Panc1 (cell line): ENCODE data around the gene POM121L2. TPM values are rescaled to one million over a fixed set of nuclear protein-coding genes. Genes with fewer than 3 reads are reported as not detected.
A peak's percentile ranks its signal among the peaks of the same experiment; 100 is the strongest.

Source experiments
- ATAC-seq: fragments of 200-7000 bp; cut with Tn5 transposase; 2 replicates; pipeline ENCODE4 v1.9.1; 2020; ENCODE audit warnings: mild to moderate bottlenecking, moderate library complexity
- BruUV-seq: library from RNA; stranded (reverse); fragments of 400-500 nt; replicated peaks from 2 replicates; lab custom pipeline; 2021; lab: Mats Ljungman, UMichigan
- CTCF ChIA-PET: fragments of 300-600 bp; sonication (Branson Sonifier 250); formaldehyde crosslinking; loops from one replicate; lab custom pipeline; 2022; ENCODE audit warnings: antibody characterized with exemption; lab: Charles Lee
- POLR2A ChIA-PET: fragments of 300-600 bp; sonication (Branson Sonifier 250); formaldehyde crosslinking; loops from one replicate; lab custom pipeline; 2022; ENCODE audit warnings: antibody characterized with exemption; lab: Charles Lee
- DNase-seq: peaks from one replicate; pipeline ENCODE4 v3.0.0-alpha.2; 2010; ENCODE audit warnings: low read depth, low spot score
- H3K27ac ChIP-seq: 2 replicates; pipeline ENCODE4 v1.5.1; 2011; ENCODE audit warnings: mild to moderate bottlenecking, low read length, inconsistent platforms
- H3K27me3 ChIP-seq: fragments of 200-500 bp; sonication (Bioruptor generic); 2 replicates; pipeline ENCODE4 v1.6.0; 2014; ENCODE audit warnings: low read length, inconsistent platforms; ENCODE audit not compliant: control insufficient read depth, insufficient read depth
- H3K36me3 ChIP-seq: fragments of 200-500 bp; sonication (Bioruptor generic); 2 replicates; pipeline ENCODE4 v1.5.1; 2014; ENCODE audit warnings: inconsistent platforms, mild to moderate bottlenecking, low read length, moderate library complexity; ENCODE audit not compliant: control insufficient read depth, insufficient read depth
- H3K4me1 ChIP-seq: 2 replicates; pipeline ENCODE4 v1.5.1; 2011; ENCODE audit warnings: inconsistent platforms, mild to moderate bottlenecking, low read length, moderate library complexity; ENCODE audit not compliant: control insufficient read depth, insufficient read depth
- H3K4me3 ChIP-seq, 2 experiments: 2 replicates each; pipeline ENCODE4 v1.5.1; 2011 to 2012; ENCODE audit warnings: low read depth in 2 of 2, low read length in 2 of 2, mild to moderate bottlenecking in 2 of 2, inconsistent platforms in 1 of 2, moderate library complexity in 1 of 2
- H3K9me3 ChIP-seq: fragments of 200-500 bp; sonication (Bioruptor generic); 2 replicates; pipeline ENCODE4 v1.5.1; 2014; ENCODE audit warnings: low read depth, mild to moderate bottlenecking, inconsistent platforms, low read length, moderate library complexity; ENCODE audit not compliant: control insufficient read depth, insufficient read depth
- CTCF ChIP-seq: fragments of 450-650 bp; IDR thresholded peaks from 2 replicates; pipeline ENCODE4 v1.5.1; 2017; ENCODE audit warnings: mild to moderate bottlenecking
- POLR2AphosphoS5 ChIP-seq: IDR thresholded peaks from 2 replicates; pipeline ENCODE4 v1.6.1; 2012; ENCODE audit warnings: mild to moderate bottlenecking, low read depth, low read length, moderate library complexity
- REST ChIP-seq, 2 experiments: IDR thresholded peaks; 2 replicates each; pipeline ENCODE4 v1.6.1; 2011 to 2012; ENCODE audit warnings: low read depth in 2 of 2, control low read depth in 1 of 2, low read length in 1 of 2, mild to moderate bottlenecking in 1 of 2, moderate library complexity in 1 of 2; ENCODE audit not compliant: insufficient read depth in 1 of 2
- SIN3A ChIP-seq: IDR thresholded peaks from 2 replicates; pipeline ENCODE4 v1.6.1; 2012; ENCODE audit warnings: low read depth, mild to moderate bottlenecking, low read length, moderate library complexity, borderline replicate concordance; ENCODE audit not compliant: insufficient read depth
- TCF7L2 ChIP-seq: IDR thresholded peaks from 2 replicates; pipeline ENCODE4 v1.6.1; 2011; ENCODE audit warnings: mild to moderate bottlenecking, low read depth, low read length, inconsistent platforms
- in situ Hi-C: cut with HindIII; loops from 2 replicates; pipeline ENCODE4 v1.10.0; 2016; ENCODE audit warnings: low sequenced_read_pairs, low pct_unique_long_range_greater_than_20kb
- intact Hi-C: fragments of 100-400 bp; cut with micrococcal nuclease; formaldehyde crosslinking; loops from one replicate; pipeline ENCODE4 v1.10.0; 2022; ENCODE audit not compliant: unreplicated experiment
- total RNA-seq: library from RNA; stranded (reverse); gene quantifications from one replicate; pipeline ENCODE4 v1.2.1, GENCODE V29; 2021; ENCODE audit not compliant: unreplicated experiment

The POM121L2 gene
- total RNA-seq, 1 experiment from 2014 or later = not detected

- Histone ChIP-seq H3K4me3 (peak overlapping the region; percentile 66 to 93), H3K36me3 (no peaks in the 10 kb centered on the region; the same call in 1 of the 2 replicates), H3K27ac (peak overlapping the region; percentile 30; the same call in 1 of the 2 replicates), H3K27me3 (no peaks in the 10 kb centered on the region), H3K4me1 (peaks cover 6% of the 10 kb centered on the region; the same call in 1 of the 2 replicates), H3K9me3 (no peaks in the 10 kb centered on the region)
- TF ChIP-seq TCF7L2 = no peak
- no peak for TF ChIP-seq SIN3A
- ATAC-seq = peak; percentile 85
- intact Hi-C loops (no loop called here), in situ Hi-C loops (no loop called here)
- POLR2A ChIA-PET = interaction anchor here (0.6 to 1.2 kb wide), 3 partner anchors 50 to 301 kb away, joined by 3 read pairs; no protein-coding TSS in a partner anchor
- no peak for DNase-seq
- BruUV-seq = no TSS peak
- CTCF ChIA-PET = no interaction called here
Measured at GRCh38 chr6:27279513-27280063, 32.5 kb downstream of the POM121L2 start.

- H3K36me3 ChIP-seq = no peaks in the 10 kb centered on the region; the same call in 1 of the 2 replicates
- peak overlapping the region; percentile 36 to 61 for H3K4me3 ChIP-seq
- H3K9me3 ChIP-seq = no peaks in the 10 kb centered on the region
- DNase-seq (no peak), ATAC-seq (peak; percentile 56)
- POLR2A ChIA-PET = no interaction called here
- CTCF ChIA-PET = interaction anchor here (0.8 kb wide), 1 partner anchor 24 kb away, joined by 3 read pairs; no protein-coding TSS in a partner anchor
- in situ Hi-C loops (no loop called here), intact Hi-C loops (no loop called here)
- no TSS peak for BruUV-seq
- H3K4me1 ChIP-seq = peaks cover 9% of the 10 kb centered on the region
- H3K27me3 ChIP-seq = no peaks in the 10 kb centered on the region
- TF ChIP-seq REST (IDR thresholded peaks at IDR 0.05; ENCODE audit: insufficient read depth in 1 of 2, low read depth in 2 of 2, low read length in 1 of 2) = no peak
- TF ChIP-seq POLR2AphosphoS5 = no peak
- no peak for TF ChIP-seq CTCF
- no peak for TF ChIP-seq SIN3A
- TF ChIP-seq TCF7L2 = no peak
- no peak overlapping the region for H3K27ac ChIP-seq
Measured at GRCh38 chr6:27275025-27275956, 36.8 kb downstream of the POM121L2 start.
